Calu3 (cell line): Measurements from ENCODE around the gene SNRK. TPM values are rescaled to one million over a fixed set of nuclear protein-coding genes. Genes with fewer than 3 reads are reported as not detected.

Experiments
- BruUV-seq: library from RNA; stranded (reverse); fragments of 400-500 nt; replicated peaks from 2 replicates; lab custom pipeline; 2021; lab: Mats Ljungman, UMichigan
- CTCF ChIA-PET: fragments of 300-600 bp; sonication (Branson Sonifier 250); formaldehyde crosslinking; loops from one replicate; lab custom pipeline; 2022; ENCODE audit warnings: antibody characterized with exemption; lab: Charles Lee
- DNase-seq: peaks from one replicate; pipeline ENCODE4 v3.0.0; 2022
- H3K27ac Mint-ChIP-seq: one replicate; pipeline ENCODE4 v1.8.0; 2022; ENCODE audit warnings: mixed read lengths; ENCODE audit not compliant: unreplicated experiment
- H3K27me3 Mint-ChIP-seq: one replicate; pipeline ENCODE4 v1.8.0; 2022; ENCODE audit warnings: mixed read lengths; ENCODE audit not compliant: unreplicated experiment
- H3K36me3 Mint-ChIP-seq: one replicate; pipeline ENCODE4 v1.8.0; 2022; ENCODE audit warnings: mild to moderate bottlenecking, moderate library complexity, mixed read lengths; ENCODE audit not compliant: insufficient read depth, unreplicated experiment
- H3K4me1 Mint-ChIP-seq: one replicate; pipeline ENCODE4 v1.8.0; 2022; ENCODE audit warnings: mild to moderate bottlenecking, low read depth, mixed read lengths; ENCODE audit not compliant: unreplicated experiment
- H3K4me3 Mint-ChIP-seq: one replicate; pipeline ENCODE4 v1.8.0; 2022; ENCODE audit warnings: mild to moderate bottlenecking, low read depth, moderate library complexity, mixed read lengths; ENCODE audit not compliant: unreplicated experiment
- H3K9me3 Mint-ChIP-seq: one replicate; pipeline ENCODE4 v1.8.0; 2022; ENCODE audit warnings: low read depth, mixed read lengths; ENCODE audit not compliant: unreplicated experiment
- CTCF ChIP-seq: fragments of 200-600 bp; IDR thresholded peaks from one replicate; pipeline ENCODE4 v1.8.0; 2022; ENCODE audit warnings: antibody characterized with exemption; ENCODE audit not compliant: unreplicated experiment
- intact Hi-C: fragments of 100-400 bp; cut with micrococcal nuclease; formaldehyde crosslinking; loops from one replicate; pipeline ENCODE4 v1.10.0; 2022; ENCODE audit not compliant: unreplicated experiment
- total RNA-seq: library from RNA; stranded (reverse); gene quantifications from 2 replicates; pipeline ENCODE4 v1.2.3, GENCODE V29; 2022

SNRK gene
- total RNA-seq, 1 experiment from 2014 or later = 21.0 TPM

GRCh38 chr3:43317461-43318316 lies 31.3 kb downstream of the SNRK start:
- H3K4me3 Mint-ChIP-seq = no peak overlapping the region
- intact Hi-C loops = no loop called here
- peaks cover 16% of the 10 kb centered on the region for H3K4me1 Mint-ChIP-seq
- H3K9me3 Mint-ChIP-seq = peaks cover 1% of the 10 kb centered on the region
- DNase-seq = no peak
- H3K36me3 Mint-ChIP-seq = peaks cover 5% of the 10 kb centered on the region
- H3K27ac Mint-ChIP-seq = no peak overlapping the region
- H3K27me3 Mint-ChIP-seq = no peaks in the 10 kb centered on the region
- CTCF ChIA-PET = no interaction called here
- TF ChIP-seq CTCF = no peak
- no TSS peak for BruUV-seq

GRCh38 chr3:43319376-43319775 lies 33.0 kb downstream of the SNRK start:
- no TSS peak for BruUV-seq
- no peak for DNase-seq
- CTCF ChIA-PET = no interaction called here
- TF ChIP-seq CTCF = no peak
- H3K4me3 Mint-ChIP-seq = no peak overlapping the region
- no peaks in the 10 kb centered on the region for H3K9me3 Mint-ChIP-seq
- intact Hi-C loops = no loop called here
- peaks cover 16% of the 10 kb centered on the region for H3K4me1 Mint-ChIP-seq
- H3K27ac Mint-ChIP-seq = no peak overlapping the region
- no peaks in the 10 kb centered on the region for H3K27me3 Mint-ChIP-seq
- peaks cover 5% of the 10 kb centered on the region for H3K36me3 Mint-ChIP-seq

GRCh38 chr3:43319794-43320193 lies 33.5 kb downstream of the SNRK start:
- BruUV-seq = no TSS peak
- CTCF ChIA-PET = no interaction called here
- intact Hi-C loops = no loop called here
- Mint-ChIP-seq H3K9me3 (no peaks in the 10 kb centered on the region), H3K4me3 (no peak overlapping the region), H3K36me3 (peaks cover 5% of the 10 kb centered on the region), H3K4me1 (peaks cover 16% of the 10 kb centered on the region), H3K27ac (no peak overlapping the region), H3K27me3 (no peaks in the 10 kb centered on the region)
- no peak for DNase-seq
- no peak for TF ChIP-seq CTCF

- BruUV-seq = no TSS peak
- H3K27ac Mint-ChIP-seq = no peak overlapping the region
Observed at GRCh38 chr3:43320288-43320687, 33.9 kb downstream of the SNRK start.

More at GRCh38 chr3:43320288-43320687, 33.9 kb downstream of the SNRK start:
- Mint-ChIP-seq H3K9me3 (no peaks in the 10 kb centered on the region), H3K36me3 (peaks cover 5% of the 10 kb centered on the region), H3K4me3 (no peak overlapping the region), H3K27me3 (no peaks in the 10 kb centered on the region), H3K4me1 (peaks cover 16% of the 10 kb centered on the region)
- DNase-seq = no peak
- CTCF ChIA-PET = no interaction called here
- intact Hi-C loops = no loop called here
- no peak for TF ChIP-seq CTCF
